Measurements from ENCODE around the gene ADAM22.
"Not testable (repeated sequence)": the region's sequence is repeated elsewhere in the genome, so short reads cannot be mapped to it uniquely, and the experiment has no call there.

ADAM22 gene, protein sequence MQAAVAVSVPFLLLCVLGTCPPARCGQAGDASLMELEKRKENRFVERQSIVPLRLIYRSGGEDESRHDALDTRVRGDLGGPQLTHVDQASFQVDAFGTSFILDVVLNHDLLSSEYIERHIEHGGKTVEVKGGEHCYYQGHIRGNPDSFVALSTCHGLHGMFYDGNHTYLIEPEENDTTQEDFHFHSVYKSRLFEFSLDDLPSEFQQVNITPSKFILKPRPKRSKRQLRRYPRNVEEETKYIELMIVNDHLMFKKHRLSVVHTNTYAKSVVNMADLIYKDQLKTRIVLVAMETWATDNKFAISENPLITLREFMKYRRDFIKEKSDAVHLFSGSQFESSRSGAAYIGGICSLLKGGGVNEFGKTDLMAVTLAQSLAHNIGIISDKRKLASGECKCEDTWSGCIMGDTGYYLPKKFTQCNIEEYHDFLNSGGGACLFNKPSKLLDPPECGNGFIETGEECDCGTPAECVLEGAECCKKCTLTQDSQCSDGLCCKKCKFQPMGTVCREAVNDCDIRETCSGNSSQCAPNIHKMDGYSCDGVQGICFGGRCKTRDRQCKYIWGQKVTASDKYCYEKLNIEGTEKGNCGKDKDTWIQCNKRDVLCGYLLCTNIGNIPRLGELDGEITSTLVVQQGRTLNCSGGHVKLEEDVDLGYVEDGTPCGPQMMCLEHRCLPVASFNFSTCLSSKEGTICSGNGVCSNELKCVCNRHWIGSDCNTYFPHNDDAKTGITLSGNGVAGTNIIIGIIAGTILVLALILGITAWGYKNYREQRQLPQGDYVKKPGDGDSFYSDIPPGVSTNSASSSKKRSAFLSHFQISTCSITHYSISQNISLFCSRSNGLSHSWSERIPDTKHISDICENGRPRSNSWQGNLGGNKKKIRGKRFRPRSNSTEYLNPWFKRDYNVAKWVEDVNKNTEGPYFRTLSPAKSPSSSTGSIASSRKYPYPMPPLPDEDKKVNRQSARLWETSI

DNA sequence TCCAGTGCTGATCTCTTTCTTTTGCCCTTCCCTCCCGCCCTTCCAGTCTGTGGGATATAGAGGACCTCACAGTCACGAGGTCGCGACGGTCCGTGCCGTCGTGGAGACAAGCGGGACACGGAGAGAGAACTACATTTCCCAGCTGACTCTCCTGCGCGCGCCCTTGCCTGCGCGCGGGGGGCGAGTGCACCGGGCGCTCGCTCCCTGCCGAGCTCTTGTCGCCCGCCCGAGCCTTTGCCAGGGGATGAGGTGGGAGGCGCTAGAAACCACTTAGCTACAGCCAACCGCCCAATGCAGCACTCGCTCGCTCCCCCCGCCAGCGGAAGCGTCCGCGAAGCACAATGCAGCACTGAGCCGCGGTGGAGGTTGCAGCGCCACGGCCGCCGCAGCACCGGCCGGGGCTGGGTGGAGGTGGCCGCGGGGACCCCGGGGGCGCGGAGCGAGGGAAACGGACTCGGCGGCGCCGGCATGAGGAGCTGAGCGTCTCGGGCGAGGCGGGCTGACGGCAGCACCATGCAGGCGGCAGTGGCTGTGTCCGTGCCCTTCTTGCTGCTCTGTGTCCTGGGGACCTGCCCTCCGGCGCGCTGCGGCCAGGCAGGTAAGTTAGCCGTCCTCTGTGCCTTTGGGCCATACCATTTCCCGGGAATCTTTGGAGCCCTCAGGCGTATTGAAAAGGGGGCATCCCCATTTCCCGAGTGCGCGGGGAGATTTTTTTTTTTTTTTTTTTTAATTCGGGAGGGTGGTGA, at the start of gene ADAM22:
Gene ADAM22 (plus strand): TSS at position 299 of the 746 bp plus-strand sequence. CDS start 215 bp downstream, at position 514.
- in situ Hi-C loops (cut with MboI; ENCODE audit: low sequenced_read_pairs) = no loop called here

DNA sequence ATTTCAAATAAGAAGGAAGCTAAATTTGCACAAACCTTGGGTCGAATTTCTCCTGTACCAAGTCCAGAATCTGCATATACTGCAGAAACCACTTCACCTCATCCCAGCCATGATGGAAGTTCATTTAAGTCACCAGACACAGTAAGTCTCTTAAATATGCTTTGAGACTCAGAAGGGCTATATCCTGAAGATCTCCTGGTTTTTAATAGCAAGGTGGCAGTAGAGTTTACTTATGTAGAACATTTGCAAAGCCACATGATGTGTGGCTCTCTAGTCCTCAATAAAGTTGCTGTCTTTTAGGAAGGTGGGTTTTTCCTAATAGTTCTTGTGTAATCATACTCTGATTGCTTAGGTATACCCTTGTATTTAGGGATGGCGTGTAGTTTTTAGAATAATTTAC, 49.0 kb upstream of the ADAM22 start:
- in situ Hi-C loops (cut with MboI; ENCODE audit: low sequenced_read_pairs) = no loop called here

DNA sequence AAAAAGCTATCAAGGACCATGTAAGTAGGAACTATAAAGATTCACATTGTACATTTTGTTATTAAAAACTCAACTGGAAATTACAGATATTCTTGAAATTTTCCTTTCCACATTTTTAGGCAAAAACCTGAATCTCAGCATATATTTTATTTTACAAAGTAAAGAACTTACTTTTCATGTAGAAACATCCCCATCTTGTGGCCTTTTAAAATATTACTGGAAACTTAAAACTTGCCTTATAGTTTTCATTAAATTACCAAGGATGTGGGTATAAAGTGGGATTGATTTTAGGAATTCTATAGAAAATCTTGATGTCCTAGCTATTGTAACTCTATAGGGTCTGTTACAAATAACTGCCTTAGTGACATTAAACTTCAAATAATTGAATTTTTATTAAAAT, 47.2 kb upstream of the ADAM22 start:
- in situ Hi-C loops (cut with MboI; ENCODE audit: low sequenced_read_pairs) = no loop called here

DNA sequence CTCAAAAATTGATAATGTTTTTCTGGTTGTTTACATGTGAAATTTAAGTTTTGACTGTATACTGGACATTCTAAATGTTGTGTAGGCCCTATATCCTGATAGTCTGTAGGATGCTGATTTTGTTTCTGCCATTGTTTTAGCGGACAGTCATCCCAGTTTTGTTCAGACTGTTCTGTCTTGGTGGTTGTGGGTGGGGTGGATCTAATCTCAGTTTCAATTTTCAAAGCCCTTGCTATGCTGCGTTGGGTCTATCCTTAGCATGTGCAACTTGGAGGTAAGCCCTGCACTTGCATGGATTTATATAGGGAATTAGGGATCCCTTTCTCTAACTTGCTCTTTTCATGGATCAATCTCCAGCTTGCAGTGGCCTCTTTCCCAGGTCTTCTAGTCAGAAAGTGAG, 38.7 kb upstream of the ADAM22 start:
- in situ Hi-C loops (cut with MboI; ENCODE audit: low sequenced_read_pairs) = no loop called here

DNA sequence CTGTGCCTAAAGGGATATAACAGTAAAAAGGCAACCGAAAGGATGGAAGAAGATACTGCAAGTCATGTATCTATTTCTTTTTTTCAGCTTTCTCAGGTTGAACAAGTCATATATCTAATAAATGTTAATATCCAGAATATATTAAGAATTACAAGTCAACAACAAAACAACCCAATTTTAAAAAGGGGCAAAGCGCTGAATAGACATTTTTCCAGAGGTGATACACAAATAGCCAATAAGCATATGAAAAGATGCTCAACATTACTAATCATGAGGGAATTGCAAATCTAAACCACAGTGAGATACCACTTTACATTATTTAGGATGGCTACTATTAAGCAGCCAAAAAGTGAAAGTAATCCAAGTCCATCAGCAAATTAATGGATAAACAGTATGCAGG, 34.8 kb upstream of the ADAM22 start:
- in situ Hi-C loops (cut with MboI; ENCODE audit: low sequenced_read_pairs) = no loop called here

DNA sequence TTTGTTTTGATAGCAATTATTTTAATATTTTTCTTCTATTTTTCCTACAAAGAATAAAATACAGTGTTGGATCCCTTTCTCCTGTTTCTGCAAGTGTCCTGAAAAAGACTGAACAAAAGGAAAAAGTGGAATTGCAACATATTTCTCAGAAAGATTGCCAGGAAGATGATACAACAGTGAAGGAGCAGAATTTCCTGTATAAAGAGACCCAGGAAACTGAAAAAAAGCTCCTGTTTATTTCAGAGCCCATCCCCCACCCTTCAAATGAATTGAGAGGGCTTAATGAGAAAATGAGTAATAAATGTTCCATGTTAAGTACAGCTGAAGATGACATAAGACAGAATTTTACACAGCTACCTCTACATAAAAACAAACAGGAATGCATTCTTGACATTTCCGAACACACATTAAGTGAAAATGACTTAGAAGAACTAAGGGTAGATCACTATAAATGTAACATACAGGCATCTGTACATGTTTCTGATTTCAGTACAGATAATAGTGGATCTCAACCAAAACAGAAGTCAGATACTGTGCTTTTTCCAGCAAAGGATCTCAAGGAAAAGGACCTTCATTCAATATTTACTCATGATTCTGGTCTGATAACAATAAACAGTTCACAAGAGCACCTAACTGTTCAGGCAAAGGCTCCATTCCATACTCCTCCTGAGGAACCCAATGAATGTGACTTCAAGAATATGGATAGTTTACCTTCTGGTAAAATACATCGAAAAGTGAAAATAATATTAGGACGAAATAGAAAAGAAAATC, 26.7 kb upstream of the ADAM22 start:
- in situ Hi-C loops (cut with MboI; ENCODE audit: low sequenced_read_pairs) = not testable (repeated sequence)

DNA sequence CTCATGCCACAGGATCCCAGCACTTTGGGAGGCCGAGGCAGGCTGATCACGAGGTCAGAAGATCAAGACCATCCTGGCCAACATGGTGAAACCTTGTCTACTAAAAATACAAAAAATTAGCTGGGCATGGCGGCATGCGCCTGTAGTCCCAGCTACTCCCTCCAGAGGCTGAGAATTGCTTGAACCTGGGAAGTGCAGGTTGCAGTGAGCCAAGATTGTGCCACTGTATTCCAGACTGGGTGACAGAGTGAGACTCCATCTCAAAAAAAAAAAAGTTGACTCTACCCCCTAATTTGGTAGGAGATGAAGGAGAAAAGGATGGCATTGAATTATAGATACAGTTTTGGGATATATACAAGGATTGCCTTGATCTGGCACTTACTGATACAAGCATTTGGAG, 25.2 kb upstream of the ADAM22 start:
- in situ Hi-C loops (cut with MboI; ENCODE audit: low sequenced_read_pairs) = not testable (repeated sequence)

DNA sequence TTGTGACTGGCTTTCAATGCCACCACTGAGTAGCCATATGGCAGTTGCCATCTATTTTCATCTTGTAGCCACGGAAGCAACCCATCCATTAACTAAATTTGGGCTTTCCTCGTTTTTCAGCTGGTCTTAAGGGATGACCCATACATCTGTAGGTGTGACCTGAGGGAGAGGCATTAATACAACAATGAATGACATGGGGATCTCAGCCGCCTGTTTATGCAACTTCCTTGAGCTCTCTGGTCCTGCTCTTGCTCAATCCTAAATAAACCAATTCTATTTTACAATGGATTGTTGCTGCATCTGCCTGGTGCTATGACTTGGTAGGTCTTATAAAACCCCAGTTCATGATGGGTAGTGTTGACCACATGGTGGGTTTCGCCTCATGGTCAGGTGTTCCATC, 21.9 kb upstream of the ADAM22 start:
- in situ Hi-C loops (cut with MboI; ENCODE audit: low sequenced_read_pairs) = no loop called here

DNA sequence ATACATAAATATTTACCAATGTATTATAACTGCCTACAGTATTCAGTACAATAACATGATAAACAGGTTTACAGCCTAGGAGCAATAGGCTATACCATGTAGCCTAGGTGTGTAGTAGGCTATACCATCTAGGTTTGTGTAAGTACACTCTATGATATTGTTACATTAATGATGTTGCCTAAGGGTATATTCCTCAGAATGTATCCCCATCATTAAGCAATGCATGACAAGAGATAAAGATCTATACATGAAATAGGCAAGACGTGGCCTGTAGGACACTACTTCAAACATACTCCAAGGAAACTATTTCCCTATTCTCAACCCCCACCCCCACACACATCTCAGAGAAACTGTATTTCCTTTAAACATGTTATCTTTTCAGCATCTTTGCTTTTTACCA, 15.3 kb upstream of the ADAM22 start:
- in situ Hi-C loops (cut with MboI; ENCODE audit: low sequenced_read_pairs) = no loop called here

DNA sequence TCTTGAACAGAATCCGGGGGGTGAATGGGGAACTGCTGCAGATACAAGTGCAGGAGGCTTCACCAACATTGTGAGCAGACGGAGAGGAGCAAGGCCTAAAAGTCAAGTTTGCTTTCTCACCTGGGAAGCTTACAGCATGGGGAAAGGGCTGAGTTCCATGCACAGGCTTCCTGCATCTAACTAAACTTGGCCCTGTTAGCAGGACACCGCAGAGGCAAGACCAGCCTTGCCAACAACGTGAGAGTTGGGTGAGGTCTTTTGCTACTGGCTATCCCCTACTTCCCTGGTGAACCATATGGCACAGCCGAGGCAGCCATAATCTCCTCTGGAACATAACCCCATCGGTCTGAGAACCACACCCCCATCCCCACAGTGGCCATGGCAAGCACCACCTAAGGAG, 14.2 kb upstream of the ADAM22 start:
- in situ Hi-C loops (cut with MboI; ENCODE audit: low sequenced_read_pairs) = no loop called here

DNA sequence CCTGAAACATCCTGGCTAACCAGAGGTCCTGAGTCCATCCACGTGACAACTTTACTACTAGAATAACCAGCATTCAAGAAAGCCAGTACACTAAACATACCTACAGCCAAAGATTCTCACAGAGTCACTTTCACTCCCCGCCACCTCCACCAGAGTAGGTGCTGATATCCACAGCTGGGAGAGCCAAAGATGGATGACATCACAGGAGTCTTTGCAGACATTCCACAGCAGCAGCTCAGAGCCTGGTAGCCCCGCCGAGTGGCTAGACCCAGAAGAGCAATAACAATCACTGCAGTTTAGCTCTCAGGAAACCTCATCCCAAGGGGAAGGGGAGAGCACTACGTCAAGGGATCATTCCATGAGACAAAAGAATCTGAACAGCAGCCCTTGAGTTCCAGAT, 13.5 kb upstream of the ADAM22 start:
- in situ Hi-C loops (cut with MboI; ENCODE audit: low sequenced_read_pairs) = no loop called here

DNA sequence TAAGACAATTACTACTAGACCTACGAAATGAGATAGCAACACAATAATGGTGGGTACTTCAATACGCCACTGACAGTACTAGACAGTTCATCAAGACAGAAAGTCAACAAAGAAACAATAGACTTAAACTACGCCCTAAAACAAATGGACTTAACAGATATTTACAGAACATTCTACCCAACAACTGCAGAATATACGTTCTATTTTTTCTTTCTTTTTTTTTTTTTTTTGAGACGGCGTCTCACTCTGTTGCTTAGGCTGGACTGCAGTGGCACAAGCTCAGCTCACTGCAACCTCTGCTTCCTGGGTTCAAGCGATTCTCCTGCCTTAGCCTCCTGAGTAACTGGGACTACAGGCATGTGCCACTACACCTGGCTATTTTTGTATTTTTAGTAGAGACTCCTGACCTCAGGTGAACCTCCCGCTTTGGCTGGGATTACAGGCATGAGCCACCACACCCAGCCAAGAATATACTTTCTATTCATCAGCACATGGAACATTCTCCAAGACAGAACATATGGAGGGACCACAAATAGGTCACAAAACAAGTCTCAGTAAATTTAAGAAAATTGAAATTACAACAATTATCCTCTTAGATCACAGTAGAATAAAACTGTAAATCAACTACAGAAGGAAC, 11.2 kb upstream of the ADAM22 start:
- in situ Hi-C loops (cut with MboI; ENCODE audit: low sequenced_read_pairs) = not testable (repeated sequence)

DNA sequence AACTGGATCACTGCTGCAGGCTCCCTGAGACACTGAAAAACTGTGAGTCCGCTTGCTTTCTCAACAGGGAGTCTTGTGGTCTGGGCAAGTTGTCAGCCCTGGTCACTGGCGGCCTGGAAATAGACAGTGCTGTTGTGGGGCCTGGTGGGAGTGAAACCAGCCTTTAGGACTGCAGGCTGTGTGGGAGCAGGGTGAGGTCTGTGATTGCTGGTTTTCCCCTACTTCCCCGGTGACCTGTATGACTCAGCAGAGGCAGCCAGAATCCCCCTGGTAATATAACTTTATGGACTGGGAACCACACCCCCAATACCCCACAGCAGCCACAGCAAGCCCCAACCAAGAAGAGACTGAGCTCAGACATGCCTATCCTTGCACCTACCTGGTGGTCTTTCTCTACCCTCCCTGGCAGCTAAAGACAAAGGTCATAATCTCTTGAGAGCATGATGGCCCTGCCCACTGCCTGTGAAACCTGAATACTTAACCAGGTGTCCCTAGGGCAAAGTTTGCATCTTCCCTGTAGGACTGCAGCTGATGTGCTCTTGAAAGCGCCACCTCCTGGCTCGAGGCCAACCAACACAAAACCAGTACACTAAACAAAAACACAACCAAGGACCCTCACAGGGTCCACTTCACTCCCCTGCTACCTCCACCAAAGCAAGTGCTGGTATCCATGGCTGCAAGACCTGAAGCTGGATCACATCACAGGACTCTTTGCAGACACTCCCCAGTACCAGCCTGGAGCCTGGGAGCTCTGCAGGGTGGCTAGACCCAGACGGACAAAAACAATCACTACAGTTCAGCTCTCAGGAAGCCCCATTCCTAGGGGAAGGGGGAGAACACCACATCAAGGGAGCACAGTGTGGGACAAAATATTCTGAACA, 7.2 kb upstream of the ADAM22 start:
- in situ Hi-C loops (cut with MboI; ENCODE audit: low sequenced_read_pairs) = no loop called here

DNA sequence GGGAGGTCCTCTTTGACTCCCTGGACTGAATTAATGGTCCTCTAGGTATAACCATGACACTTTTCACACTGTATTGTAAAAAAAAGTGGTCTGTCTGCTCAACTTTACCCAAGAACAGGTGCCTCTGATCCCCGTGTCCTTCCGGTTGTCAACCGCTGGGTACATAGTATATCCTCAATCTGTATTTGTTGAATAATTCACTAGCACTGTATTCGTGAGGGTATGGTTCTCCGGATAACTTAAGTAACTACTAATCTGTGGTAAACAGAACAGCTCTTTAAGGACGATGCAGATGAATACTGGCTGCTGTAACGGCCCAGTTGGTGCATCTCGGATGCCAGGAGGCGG, 472 bp upstream of the ADAM22 start:
- in situ Hi-C loops (cut with MboI; ENCODE audit: low sequenced_read_pairs) = no loop called here

DNA sequence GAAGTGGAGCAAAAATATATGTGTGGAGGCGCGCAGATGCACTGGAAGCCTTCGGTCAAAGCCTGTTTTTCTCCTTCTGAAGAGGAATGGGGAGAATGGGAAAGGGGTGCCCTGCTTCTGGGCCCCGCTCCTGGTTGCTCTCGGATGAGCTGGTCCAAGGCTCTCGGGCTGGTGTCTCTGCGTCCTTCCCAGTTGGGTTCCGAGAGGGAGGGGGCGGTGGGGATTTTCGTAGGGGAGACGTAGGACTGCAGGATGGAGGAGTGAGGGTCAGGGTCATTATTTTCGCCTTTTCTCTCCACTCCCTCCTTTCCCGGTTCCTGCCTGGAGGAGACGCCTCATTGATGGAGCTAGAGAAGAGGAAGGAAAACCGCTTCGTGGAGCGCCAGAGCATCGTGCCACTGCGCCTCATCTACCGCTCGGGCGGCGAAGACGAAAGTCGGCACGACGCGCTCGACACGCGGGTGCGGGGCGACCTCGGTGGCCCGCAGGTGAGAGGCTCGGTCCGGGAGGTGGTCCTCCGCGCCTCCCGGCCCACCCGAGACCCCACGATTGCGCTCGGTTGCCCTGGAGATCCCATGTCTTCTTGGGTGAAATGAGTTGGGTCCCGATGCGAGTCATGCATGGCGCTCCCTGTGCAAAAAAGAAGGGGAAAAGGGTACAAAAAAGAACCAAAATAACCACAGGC, 790 bp downstream of the ADAM22 start:
- in situ Hi-C loops (cut with MboI; ENCODE audit: low sequenced_read_pairs) = no loop called here

DNA sequence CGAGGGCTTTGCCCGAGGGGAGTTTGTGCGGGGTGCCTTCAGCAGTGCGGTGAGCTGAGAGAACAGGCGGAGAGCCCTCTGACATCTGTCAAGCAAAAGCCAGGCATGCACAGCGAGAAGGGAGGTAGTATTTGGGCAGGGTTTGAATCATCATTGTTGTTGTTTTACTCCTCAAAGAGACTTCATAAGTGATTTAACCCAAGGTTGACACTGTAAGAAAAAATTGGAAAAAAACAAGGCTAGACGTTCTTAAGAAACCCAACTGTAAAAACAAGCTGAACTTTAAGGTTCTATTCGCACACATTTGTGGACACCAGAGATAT, 1.3 kb downstream of the ADAM22 start:
- in situ Hi-C loops (cut with MboI; ENCODE audit: low sequenced_read_pairs) = no loop called here

DNA sequence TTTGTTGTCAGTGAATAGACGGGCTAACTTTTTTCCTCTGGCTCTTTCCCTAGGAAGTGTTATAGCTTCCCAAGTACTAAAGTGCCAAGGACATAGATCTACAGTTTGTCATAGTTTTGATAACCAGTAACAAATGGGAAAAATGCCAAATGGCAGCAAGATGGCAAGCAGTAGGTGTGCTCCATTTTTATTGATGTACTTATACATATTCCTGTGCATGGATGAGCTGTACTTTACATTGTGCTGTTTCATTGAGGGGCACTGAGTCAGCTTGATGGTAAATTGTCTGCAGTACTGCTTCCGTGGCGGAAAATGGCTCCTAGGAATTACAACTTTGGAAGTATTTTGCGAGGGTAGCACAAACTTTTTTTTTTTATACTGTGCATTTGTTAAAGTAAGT, 7.1 kb downstream of the ADAM22 start:
- in situ Hi-C loops (cut with MboI; ENCODE audit: low sequenced_read_pairs) = no loop called here

DNA sequence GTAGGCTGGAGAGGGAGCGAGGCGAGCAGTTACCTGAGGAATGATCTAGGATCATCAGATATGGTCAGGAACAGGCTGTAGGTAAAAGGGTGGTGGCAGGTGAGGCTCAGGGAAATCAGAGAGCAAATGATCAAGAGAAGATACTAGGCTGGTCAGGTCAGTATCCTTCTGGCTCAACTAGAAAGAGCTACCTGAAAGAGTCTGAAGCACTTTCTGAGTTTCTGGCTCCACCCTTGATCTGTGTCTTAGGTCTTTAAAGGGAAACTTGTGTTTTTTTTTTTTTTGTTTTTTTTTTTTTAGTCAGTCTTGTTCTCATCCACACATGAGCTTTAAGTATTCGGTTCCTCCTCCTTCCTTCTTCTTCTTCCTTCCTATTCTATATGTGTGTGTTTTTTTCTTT, 10.5 kb downstream of the ADAM22 start:
- in situ Hi-C loops (cut with MboI; ENCODE audit: low sequenced_read_pairs) = no loop called here

DNA sequence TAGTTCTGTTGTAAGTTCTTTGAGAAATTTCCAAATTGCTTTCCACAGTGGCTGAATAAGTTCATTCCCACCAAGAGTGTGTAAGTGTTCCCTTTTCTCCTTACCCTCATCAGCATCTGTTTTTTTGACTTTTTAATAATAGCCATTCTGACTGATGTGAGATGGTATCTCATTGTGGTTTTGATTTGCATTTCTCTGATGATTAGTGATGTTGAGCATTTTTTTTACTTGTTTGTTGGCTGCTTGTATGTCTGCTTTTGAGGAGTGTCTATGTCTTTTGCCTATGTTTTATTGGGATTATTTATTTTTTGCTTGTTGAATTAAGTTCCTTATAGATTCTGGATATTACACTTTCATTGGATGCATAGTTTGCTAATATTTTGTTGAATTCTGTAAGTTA, 11.9 kb downstream of the ADAM22 start:
- in situ Hi-C loops (cut with MboI; ENCODE audit: low sequenced_read_pairs) = not testable (repeated sequence)

All from HL-60/S4 treated with phorbol 12-myristate 13-acetate at 8.2 ng/mL for 4 days and 3 days (cell line).